ENCODE data around the gene ASPSCR1.

ASPSCR1 gene, protein sequence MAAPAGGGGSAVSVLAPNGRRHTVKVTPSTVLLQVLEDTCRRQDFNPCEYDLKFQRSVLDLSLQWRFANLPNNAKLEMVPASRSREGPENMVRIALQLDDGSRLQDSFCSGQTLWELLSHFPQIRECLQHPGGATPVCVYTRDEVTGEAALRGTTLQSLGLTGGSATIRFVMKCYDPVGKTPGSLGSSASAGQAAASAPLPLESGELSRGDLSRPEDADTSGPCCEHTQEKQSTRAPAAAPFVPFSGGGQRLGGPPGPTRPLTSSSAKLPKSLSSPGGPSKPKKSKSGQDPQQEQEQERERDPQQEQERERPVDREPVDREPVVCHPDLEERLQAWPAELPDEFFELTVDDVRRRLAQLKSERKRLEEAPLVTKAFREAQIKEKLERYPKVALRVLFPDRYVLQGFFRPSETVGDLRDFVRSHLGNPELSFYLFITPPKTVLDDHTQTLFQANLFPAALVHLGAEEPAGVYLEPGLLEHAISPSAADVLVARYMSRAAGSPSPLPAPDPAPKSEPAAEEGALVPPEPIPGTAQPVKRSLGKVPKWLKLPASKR

GRCh38 chr17:81977211-81977808 lies at the start of gene ASPSCR1:
Gene ASPSCR1, plus strand, starts transcription at chr17:81977629. Its CDS starts 18 bp downstream, at chr17:81977647.
- peak; percentile 84 for DNase-seq

DNA sequence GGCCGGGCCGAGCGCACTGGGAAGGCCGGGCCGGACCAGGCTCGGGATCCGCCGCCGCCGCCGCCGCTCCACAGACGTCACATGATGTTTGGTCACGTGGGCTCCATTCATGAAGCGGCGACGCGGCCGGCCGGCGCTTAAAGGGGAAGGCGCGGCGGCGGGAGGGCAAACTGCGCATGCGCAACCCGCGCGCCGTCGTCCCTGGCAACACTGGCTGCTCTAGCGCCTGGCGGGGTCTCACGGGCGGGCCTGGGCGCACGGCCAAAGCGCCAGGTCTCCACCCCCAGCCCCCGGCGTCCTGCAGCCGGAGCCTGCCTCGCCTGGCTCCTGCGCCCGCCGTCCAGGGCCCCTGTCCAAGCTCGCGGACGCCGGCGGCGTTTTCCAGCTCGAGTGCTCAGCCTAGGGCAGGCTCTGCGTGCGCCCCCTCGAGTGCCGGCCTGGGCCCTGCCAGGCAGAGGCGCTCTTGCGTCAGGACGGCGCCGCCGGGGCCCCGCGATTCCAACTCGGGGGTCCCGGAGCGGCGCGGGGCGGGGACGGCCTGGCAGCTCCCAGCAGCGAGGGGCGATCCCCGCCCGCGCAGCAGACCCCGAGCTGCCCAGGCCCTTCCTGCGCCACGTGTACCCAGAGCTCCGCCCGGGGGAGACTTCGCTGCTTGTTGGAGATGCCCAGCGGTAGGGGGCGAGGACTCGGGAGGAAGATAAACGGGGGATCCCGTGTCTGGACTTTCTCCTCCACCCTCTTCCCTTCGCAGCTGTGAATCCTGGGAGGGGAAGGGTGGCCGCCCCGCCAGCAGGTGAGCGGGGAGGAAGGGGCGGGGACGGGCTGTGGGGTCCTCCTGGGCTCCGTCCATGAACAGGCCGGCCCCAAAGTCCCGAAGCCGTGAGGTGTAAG lies 49.5 kb upstream of the ASPSCR1 start, which contains the start of gene MAFG:
Gene MAFG (minus strand): TSS at position 83 of the 891 bp plus-strand sequence. CDS start 4,550 bp downstream, outside the sequence.
- DNase-seq = peak; percentile 80

- DNase-seq = no peak
These were observed 48.7 kb upstream of the ASPSCR1 start for GRCh38 chr17:81928544-81929252.

- DNase-seq = no peak
These were observed 47.9 kb upstream of the ASPSCR1 start for GRCh38 chr17:81929253-81930141.

GRCh38 chr17:81930142-81931125 lies 47.0 kb upstream of the ASPSCR1 start:
- no peak for DNase-seq

- DNase-seq = no peak
These were observed 46.3 kb upstream of the ASPSCR1 start for GRCh38 chr17:81931189-81931556.

DNA sequence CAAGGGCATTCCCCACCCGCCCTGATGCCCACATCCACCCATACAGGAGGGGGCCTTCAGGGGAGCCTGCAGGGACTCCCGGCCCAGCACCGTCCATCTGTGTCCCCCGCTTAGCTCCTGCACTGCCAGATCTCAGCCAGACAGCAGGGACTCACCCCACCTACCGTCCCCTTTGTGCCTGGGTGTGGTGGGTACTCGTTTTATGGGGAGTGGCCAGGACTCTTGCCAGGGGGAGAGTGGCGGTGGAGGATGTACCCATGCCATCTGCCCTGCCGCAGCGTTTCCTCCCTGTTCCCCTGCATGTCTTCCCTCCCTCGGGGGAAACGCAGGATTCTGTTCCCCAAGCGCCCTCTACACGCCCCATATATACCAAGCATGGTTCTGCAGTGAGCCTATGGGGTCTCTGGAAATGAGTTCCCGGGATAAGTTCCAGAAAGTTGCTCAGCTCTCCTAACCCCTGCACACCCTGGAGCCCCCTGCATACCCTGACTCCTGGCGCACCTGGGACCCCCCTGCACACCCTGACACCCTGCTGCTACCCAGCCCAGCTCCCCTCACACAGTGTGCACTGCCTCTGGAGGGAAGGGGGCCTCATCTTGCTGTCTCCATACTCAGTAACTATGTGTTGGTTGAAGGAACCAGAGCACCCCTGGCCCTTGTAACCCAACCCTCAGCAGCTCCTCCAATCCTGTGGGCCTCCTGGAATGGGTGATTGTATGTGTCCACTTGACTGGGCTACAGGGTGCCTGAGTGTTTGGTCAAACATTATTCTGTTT lies 45.7 kb upstream of the ASPSCR1 start:
- DNase-seq = no peak

DNA sequence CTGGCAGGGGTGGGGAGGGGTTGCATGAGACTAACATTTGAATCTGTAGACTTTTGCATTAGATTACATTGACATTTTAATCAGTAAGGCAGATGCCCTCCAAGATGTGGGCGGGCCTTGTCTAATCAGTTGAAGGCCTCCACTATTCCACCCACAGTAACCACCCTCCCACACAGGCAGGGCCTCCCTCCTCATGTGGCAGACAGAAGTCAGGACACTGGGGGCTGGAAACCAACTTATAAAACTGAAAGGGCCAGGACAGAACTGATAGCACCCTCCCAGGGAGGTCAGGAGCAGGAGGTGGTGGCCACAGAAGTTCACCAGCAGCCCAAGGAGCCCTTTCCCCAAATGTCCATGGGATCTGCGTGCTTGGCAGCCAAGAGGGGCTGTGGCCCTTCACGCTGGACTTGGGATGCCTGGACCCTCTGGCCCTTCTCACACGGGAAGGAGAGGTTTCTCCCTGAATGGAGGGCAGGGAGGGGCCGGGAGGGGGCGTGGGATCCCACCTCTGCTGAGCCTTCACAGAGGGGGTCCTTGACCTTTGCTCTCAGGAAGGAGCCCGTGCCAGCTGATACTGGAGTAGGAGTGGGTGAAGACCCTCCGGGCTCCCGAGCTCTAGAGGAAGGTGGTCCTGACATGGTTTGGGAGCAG lies 45.0 kb upstream of the ASPSCR1 start:
- DNase-seq = no peak

DNA sequence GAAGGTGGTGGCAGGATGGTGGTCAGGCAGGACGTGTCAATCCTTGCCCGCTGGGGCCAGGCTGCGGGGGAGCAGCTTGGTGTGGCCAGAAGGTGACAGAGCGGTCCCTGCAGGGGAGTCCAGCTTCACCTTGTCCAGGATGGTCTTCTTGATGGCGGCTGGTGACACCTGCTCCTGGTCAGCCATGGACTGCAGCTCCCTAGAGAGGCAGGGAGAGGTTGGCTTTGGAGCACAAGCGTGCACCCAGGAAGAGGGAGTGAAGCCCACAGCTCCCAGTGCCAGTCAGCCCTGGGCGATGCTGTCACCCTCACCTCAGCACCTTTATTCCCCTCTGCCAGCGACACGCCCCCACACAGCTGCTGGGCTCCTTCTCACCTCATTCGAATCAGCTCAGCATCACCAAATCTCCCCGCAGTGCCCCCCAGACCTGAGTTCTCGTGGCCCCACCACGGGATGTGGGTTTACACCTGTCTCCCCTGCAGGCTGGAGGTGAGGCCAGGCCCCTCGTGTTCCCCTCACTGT lies 44.2 kb upstream of the ASPSCR1 start:
- no peak for DNase-seq

DNA sequence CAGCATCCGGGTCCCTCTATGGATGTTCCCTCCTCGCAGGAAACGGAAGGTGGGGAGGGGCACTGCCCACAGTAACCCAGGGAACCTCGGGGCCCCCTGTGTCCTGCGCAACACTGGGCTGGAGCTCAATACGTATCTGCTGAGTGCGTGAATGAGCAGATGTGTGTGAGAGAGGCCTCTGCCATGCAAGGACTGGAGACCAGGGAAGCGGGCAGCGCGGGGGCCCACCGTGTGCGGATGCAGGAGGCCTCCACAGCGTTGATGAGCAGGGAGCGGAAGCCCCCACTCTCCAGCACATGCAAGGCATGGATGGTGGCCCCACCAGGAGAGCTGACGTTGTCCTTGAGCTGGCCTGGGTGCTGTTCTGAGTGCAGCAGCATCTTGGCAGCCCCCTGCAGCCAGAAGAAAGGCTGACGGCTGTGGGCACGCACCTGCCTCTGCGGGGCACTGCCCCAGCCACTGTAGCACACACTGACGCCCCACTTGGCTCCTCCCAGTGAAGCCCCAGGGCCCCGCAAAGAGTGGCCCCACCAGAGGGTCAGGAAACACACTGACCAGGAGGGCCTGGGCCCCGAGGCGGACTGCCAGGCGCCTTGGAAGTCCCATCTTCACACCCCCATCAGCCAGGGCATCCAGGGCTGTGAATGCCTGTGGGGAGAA lies 43.2 kb upstream of the ASPSCR1 start:
- DNase-seq = no peak

DNA sequence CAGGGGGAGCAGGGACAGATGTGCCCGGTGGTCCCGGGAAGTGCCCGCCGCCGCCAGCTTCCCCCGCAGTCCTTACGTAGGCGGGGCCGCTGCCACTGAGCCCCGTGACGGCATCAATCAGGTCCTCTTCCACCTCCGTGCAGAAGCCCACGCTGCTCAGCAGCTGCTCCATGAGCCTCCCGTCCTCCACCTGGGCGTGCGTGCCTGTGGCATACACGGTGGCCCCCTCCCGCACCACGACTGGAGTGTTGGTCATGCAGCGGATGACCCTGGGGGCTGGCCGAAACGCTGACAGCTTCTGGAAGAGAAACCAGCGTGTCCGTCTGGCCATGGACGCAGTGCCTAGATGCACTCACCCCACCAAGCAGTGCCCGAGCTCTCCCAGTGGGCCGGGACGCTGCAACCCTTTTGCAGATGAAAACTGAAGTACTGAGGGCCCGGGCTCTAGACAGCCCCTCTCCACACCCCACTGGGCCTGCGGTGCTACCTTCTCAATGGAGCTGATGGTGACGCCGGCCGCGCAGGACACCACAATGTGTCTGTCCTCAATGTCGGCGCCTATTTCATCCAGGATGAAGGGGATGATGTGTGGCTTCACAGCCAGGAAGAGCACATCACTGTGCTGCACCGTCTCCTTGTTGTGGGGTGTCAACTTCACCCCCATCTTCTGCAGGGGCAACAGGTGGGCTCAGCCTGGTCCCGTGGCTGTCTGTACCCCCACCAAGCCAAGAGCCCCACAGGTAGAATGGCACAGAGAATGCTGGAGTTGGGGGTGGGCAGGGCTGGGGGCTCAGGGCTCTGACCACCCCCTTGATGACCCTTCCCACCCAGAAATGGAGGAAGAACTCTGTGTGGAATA lies 42.4 kb upstream of the ASPSCR1 start:
- DNase-seq = no peak

- DNase-seq = no peak
These were observed 41.7 kb upstream of the ASPSCR1 start for GRCh38 chr17:81935709-81936084.

DNA sequence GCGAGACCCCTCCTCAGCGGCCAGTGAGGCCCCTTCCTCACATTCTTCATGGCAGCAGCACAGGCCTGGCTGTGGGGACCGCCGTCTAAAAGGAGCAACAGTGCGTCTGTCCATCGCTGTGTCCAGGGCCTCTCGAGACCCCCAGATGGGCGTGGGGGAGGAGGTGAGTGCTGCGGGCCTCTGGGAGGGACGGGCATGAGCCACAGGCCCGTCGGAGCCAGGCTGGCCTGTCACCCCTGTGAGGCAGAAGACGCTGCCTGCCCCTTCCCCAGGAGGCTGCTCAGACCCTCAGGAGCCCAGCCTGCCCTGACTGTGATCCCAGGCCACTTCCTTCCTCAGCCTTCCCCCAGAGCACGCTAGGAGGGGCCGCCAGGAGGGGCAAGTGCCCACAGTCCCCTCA lies 38.2 kb upstream of the ASPSCR1 start:
- no peak for DNase-seq

GRCh38 chr17:81939881-81940385 lies 37.5 kb upstream of the ASPSCR1 start:
- DNase-seq = no peak

- no peak for DNase-seq
These were observed 36.6 kb upstream of the ASPSCR1 start for GRCh38 chr17:81940538-81941483.
